ENCODE data around the gene DMXL2.

DNA sequence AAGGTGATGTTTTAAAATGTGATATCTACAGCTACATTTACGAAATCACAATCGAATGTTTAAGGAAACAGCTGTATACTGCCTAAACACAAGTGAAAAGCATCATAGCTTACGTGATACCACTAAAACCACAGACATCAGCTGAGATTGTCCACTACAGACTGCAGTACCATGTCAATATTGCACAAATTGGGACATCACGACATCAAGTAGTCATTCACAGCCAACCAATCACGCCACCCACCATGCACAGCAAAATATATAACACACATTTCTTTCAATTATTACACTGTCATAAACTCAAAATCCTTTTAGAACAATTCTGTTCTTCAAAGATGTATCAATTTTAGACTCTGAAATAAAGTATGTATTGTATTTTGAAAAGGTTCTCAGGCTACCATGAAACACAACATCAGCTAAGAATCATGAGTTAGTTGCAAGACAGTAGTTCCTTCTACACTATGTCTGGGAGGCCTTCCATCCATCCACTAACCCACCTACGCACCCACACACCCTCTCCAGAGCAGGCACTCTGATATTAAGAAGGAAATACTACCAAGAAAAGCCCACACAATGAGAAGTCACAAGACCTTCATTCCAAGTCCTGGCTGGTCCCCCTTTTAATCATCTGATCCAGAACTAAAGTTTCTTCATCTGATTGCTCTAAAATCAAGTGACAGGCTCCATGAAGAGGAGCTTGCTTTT, 3.1 kb downstream of the DMXL2 start:
- no peak for TF ChIP-seq CTCF (IDR thresholded peaks at IDR 0.05)
- TF ChIP-seq POLR2AphosphoS5 (IDR thresholded peaks at IDR 0.05; ENCODE audit: low read depth, low read length), result no peak
- TF ChIP-seq, protein P1, sequence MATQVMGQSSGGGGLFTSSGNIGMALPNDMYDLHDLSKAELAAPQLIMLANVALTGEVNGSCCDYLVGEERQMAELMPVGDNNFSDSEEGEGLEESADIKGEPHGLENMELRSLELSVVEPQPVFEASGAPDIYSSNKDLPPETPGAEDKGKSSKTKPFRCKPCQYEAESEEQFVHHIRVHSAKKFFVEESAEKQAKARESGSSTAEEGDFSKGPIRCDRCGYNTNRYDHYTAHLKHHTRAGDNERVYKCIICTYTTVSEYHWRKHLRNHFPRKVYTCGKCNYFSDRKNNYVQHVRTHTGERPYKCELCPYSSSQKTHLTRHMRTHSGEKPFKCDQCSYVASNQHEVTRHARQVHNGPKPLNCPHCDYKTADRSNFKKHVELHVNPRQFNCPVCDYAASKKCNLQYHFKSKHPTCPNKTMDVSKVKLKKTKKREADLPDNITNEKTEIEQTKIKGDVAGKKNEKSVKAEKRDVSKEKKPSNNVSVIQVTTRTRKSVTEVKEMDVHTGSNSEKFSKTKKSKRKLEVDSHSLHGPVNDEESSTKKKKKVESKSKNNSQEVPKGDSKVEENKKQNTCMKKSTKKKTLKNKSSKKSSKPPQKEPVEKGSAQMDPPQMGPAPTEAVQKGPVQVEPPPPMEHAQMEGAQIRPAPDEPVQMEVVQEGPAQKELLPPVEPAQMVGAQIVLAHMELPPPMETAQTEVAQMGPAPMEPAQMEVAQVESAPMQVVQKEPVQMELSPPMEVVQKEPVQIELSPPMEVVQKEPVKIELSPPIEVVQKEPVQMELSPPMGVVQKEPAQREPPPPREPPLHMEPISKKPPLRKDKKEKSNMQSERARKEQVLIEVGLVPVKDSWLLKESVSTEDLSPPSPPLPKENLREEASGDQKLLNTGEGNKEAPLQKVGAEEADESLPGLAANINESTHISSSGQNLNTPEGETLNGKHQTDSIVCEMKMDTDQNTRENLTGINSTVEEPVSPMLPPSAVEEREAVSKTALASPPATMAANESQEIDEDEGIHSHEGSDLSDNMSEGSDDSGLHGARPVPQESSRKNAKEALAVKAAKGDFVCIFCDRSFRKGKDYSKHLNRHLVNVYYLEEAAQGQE (IDR thresholded peaks at IDR 0.05; ENCODE audit: low read depth, low read length), result no peak
- no peak for TF ChIP-seq EP300 (IDR thresholded peaks at IDR 0.05; ENCODE audit: borderline replicate concordance in 1 of 2, low read depth in 1 of 2, low read length in 1 of 2)
- no peak for TF ChIP-seq NRF1 (IDR thresholded peaks at IDR 0.05; ENCODE audit: low read depth, low read length)
- TF ChIP-seq, protein P2, sequence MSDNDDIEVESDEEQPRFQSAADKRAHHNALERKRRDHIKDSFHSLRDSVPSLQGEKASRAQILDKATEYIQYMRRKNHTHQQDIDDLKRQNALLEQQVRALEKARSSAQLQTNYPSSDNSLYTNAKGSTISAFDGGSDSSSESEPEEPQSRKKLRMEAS (IDR thresholded peaks at IDR 0.05; ENCODE audit: low read depth), result no peak
- TF ChIP-seq USF1 (IDR thresholded peaks at IDR 0.05; ENCODE audit: borderline replicate concordance, low read depth), result no peak
- TF ChIP-seq TCF12 (IDR thresholded peaks at IDR 0.05), result no peak
- TF ChIP-seq RXRA (IDR thresholded peaks at IDR 0.05; ENCODE audit: borderline replicate concordance, low read depth), result no peak
- TF ChIP-seq RCOR1 (IDR thresholded peaks at IDR 0.05; ENCODE audit: low read length), result no peak
- no peak for TF ChIP-seq FOXM1 (IDR thresholded peaks at IDR 0.05; ENCODE audit: low read depth)
- TF ChIP-seq ELF1 (IDR thresholded peaks at IDR 0.05), result no peak

Measured in SK-N-SH (cell line).